ENCODE results near the gene PDXK.

PDXK gene

DNA sequence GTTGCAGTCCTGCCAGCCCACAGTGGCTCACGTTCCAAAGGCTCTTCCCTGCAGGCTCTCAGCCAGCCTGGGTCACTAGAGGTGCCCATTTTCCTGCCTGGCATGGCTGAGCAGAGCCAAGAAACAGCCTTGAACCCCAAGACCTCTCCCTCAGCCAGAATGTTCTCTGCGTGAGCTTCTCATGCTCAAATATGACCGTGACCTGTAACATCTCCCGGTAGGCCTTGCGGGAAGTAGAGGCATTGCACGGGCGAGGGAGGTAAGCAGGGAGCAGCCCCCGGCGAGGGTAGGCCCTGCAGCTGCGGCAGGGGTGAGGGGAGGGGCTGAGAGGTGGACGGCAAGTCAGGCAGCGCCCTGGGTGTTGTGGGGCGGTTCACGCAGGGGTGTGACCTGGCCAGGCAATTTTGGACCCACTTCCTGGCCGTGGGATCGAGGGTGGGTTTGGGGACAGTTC is 90.4 kb downstream of the PDXK start:
- TF ChIP-seq TEAD4 (IDR thresholded peaks at IDR 0.05) (no peak), EGR1 (IDR thresholded peaks at IDR 0.05) (no peak), TCF12 (IDR thresholded peaks at IDR 0.05; ENCODE audit: low read depth) (no peak), YY1 (IDR thresholded peaks at IDR 0.05; ENCODE audit: low read depth) (no peak), CEBPB (IDR thresholded peaks at IDR 0.05) (no peak), FOXM1 (IDR thresholded peaks at IDR 0.05; ENCODE audit: borderline replicate concordance, low read depth) (no peak), EP300 (IDR thresholded peaks at IDR 0.05; ENCODE audit: borderline replicate concordance) (no peak), CREB1 (IDR thresholded peaks at IDR 0.05; ENCODE audit: low read depth) (no peak), ZBTB7A (IDR thresholded peaks at IDR 0.05; ENCODE audit: low read depth) (no peak), RAD21 (IDR thresholded peaks at IDR 0.05; ENCODE audit: low read depth) (no peak), NFIC (IDR thresholded peaks at IDR 0.05) (no peak), TAF1 (IDR thresholded peaks at IDR 0.05; ENCODE audit: low read depth) (no peak)
- TF ChIP-seq, protein P1, sequence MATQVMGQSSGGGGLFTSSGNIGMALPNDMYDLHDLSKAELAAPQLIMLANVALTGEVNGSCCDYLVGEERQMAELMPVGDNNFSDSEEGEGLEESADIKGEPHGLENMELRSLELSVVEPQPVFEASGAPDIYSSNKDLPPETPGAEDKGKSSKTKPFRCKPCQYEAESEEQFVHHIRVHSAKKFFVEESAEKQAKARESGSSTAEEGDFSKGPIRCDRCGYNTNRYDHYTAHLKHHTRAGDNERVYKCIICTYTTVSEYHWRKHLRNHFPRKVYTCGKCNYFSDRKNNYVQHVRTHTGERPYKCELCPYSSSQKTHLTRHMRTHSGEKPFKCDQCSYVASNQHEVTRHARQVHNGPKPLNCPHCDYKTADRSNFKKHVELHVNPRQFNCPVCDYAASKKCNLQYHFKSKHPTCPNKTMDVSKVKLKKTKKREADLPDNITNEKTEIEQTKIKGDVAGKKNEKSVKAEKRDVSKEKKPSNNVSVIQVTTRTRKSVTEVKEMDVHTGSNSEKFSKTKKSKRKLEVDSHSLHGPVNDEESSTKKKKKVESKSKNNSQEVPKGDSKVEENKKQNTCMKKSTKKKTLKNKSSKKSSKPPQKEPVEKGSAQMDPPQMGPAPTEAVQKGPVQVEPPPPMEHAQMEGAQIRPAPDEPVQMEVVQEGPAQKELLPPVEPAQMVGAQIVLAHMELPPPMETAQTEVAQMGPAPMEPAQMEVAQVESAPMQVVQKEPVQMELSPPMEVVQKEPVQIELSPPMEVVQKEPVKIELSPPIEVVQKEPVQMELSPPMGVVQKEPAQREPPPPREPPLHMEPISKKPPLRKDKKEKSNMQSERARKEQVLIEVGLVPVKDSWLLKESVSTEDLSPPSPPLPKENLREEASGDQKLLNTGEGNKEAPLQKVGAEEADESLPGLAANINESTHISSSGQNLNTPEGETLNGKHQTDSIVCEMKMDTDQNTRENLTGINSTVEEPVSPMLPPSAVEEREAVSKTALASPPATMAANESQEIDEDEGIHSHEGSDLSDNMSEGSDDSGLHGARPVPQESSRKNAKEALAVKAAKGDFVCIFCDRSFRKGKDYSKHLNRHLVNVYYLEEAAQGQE (IDR thresholded peaks at IDR 0.05; ENCODE audit: low read depth): no peak
- TF ChIP-seq, protein P2, sequence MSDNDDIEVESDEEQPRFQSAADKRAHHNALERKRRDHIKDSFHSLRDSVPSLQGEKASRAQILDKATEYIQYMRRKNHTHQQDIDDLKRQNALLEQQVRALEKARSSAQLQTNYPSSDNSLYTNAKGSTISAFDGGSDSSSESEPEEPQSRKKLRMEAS (IDR thresholded peaks at IDR 0.05): no peak
- TF ChIP-seq, protein P3, sequence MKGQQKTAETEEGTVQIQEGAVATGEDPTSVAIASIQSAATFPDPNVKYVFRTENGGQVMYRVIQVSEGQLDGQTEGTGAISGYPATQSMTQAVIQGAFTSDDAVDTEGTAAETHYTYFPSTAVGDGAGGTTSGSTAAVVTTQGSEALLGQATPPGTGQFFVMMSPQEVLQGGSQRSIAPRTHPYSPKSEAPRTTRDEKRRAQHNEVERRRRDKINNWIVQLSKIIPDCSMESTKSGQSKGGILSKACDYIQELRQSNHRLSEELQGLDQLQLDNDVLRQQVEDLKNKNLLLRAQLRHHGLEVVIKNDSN (IDR thresholded peaks at IDR 0.05): no peak

DNA sequence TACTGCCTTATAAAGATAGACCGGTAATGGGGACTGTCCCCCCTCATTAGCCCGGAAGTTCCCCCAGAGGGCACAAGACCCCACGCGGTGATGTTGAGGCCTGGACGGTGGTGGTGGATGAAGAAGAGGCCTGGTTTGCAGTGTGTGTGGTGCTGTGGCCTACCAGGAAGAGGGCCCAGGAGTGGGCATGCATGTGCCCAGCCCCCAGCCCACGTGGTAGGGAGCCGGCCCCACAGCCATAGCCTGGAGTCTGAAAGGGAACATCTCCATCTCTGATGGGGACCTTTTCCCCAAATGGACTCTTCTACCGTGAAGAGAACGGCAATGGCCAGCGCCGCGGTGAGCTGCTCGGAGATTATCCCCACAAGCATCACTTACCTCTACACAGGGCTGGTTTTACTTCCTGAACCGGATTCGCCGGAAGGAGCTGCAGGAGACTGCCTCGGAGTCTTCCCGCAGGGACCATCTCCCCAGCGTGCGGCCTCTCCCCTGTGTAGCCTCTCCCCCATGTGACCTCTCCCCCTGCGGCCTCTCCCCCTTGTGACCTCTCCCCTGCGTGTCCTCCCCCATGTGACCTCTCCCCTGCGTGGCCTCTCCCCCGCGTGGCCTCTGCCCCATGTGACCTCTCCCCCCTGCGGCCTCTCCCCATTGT is 91.0 kb downstream of the PDXK start:
- TF ChIP-seq TCF12 (IDR thresholded peaks at IDR 0.05; ENCODE audit: low read depth): no peak
- TF ChIP-seq, protein P1 (IDR thresholded peaks at IDR 0.05; ENCODE audit: low read depth): no peak
- TF ChIP-seq, protein P2 (IDR thresholded peaks at IDR 0.05): no peak
- TF ChIP-seq, protein P3 (IDR thresholded peaks at IDR 0.05): no peak
- TF ChIP-seq EGR1 (IDR thresholded peaks at IDR 0.05): no peak
- TF ChIP-seq EP300 (IDR thresholded peaks at IDR 0.05; ENCODE audit: borderline replicate concordance): no peak
- TF ChIP-seq CREB1 (IDR thresholded peaks at IDR 0.05; ENCODE audit: low read depth): no peak
- TF ChIP-seq NFIC (IDR thresholded peaks at IDR 0.05): no peak
- no peak for TF ChIP-seq ZBTB7A (IDR thresholded peaks at IDR 0.05; ENCODE audit: low read depth)
- no peak for TF ChIP-seq FOXM1 (IDR thresholded peaks at IDR 0.05; ENCODE audit: borderline replicate concordance, low read depth)
- TF ChIP-seq TAF1 (IDR thresholded peaks at IDR 0.05; ENCODE audit: low read depth): no peak
- no peak for TF ChIP-seq TEAD4 (IDR thresholded peaks at IDR 0.05)
- TF ChIP-seq CEBPB (IDR thresholded peaks at IDR 0.05): no peak
- TF ChIP-seq YY1 (IDR thresholded peaks at IDR 0.05; ENCODE audit: low read depth): no peak
- TF ChIP-seq RAD21 (IDR thresholded peaks at IDR 0.05; ENCODE audit: low read depth): no peak

DNA sequence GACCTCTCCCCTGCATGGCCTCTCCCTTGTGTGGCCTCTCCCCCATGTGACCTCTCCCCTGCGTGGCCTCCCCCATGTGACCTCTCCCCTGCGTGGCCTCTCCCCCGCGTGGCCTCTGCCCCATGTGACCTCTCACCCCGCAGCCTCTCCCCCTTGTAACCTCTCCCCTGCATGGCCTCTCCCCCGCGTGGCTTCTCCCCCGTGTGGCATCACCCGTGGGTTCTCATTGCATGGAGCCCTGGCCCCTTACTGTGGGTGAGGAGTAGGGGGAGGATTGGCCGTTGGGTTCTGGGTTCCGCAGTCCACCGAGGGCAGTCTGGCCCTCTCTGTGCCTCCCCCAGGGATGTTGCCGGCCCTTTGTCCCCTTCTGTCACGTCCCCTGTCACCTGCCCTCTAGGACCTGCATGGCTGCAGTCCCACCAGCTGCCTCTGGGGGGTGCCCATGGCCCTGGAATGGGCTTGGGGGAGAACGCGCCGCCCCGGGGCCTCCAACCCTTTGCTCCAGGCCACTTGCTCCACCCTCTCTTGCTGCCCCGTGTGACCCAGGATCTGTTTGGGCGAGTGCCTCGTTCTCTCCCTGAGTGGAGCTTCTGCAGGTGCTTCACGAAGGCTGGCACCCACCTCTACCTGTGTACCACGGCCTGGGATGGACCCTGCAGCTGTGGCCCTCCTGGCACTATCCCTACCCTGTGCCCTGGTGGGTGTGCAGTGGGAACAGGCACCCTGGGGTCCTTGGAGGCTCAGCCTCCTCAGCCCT is 91.8 kb downstream of the PDXK start:
- TF ChIP-seq NFIC (IDR thresholded peaks at IDR 0.05): no peak
- TF ChIP-seq TAF1 (IDR thresholded peaks at IDR 0.05; ENCODE audit: low read depth): no peak
- no peak for TF ChIP-seq FOXM1 (IDR thresholded peaks at IDR 0.05; ENCODE audit: borderline replicate concordance, low read depth)
- TF ChIP-seq CEBPB (IDR thresholded peaks at IDR 0.05): no peak
- no peak for TF ChIP-seq TCF12 (IDR thresholded peaks at IDR 0.05; ENCODE audit: low read depth)
- TF ChIP-seq, protein P3 (IDR thresholded peaks at IDR 0.05): no peak
- peak; percentile 96 for TF ChIP-seq RAD21 (IDR thresholded peaks at IDR 0.05; ENCODE audit: low read depth)

DNA sequence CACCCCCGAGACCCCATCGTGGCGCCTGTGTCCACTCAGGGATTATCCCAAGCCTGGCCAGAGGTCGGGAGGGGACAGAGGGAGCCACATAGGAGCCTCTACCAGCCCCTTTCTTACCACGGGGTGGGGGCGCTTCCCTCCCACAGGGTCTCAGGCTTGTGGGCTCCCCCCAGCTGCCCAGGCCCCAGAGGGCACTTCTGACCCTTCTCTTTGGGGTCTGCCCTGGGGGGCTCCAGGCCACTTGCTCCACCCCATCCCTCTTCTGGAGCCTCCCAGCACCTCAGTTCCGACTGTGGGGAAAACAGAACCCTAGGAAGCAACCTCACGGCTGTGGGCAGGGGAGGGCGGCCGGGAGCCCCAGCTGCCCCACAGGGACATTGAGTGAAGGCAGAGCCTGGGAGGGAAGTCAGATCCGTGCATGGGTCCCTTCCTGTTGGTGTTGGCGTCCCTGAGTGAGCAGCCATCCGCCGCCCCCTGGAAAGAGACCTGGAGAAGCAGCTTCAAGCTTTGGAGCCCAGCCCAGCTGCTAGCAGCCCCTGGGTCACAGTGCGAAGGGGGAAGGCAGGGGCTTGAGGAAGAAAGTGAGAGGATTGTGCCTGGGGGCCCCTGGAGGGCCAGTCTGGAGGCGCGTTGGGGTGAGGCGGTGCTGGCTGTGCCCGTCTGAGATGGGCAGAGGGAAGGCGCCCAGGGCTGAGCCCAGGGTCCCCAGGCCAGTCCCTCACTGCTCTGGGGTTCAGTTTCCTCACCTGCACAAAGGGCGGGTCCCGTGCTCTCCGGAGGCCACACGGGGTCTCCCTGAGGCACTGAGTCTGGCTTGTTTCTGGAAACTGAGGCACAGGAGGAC is 92.6 kb downstream of the PDXK start:
- TF ChIP-seq EGR1 (IDR thresholded peaks at IDR 0.05): no peak
- no peak for TF ChIP-seq CREB1 (IDR thresholded peaks at IDR 0.05; ENCODE audit: low read depth)
- TF ChIP-seq ZBTB7A (IDR thresholded peaks at IDR 0.05; ENCODE audit: low read depth): 0 out of 2 replicates have a peak, but pooled peaks have one; percentile 30

Measured in Ishikawa (cell line).